SKM-1 treated with dmso at 0.1 percent for 144 hours (cell line): ENCODE results near the gene DNAJA3.

Source experiments
- DNase-seq: peaks from one replicate; lab custom pipeline; 2025; ENCODE audit not compliant: unreplicated experiment; lab: John Stamatoyannopoulos, UW

DNAJA3 gene

GRCh38 chr16:4404967-4405696 lies 20.5 kb upstream of the DNAJA3 start:
- DNase-seq, result no peak

GRCh38 chr16:4407543-4408322 lies 17.9 kb upstream of the DNAJA3 start:
- no peak for DNase-seq

- DNase-seq, result no peak
Observed at GRCh38 chr16:4408323-4408690, 17.4 kb upstream of the DNAJA3 start.

GRCh38 chr16:4409081-4409932 lies 16.4 kb upstream of the DNAJA3 start:
- DNase-seq, result no peak

- DNase-seq, result no peak
Observed at GRCh38 chr16:4410335-4411075, 15.2 kb upstream of the DNAJA3 start.

GRCh38 chr16:4411684-4412083 lies 14.0 kb upstream of the DNAJA3 start:
- no peak for DNase-seq

- DNase-seq, result no peak
Observed at GRCh38 chr16:4412159-4412558, 13.5 kb upstream of the DNAJA3 start.

GRCh38 chr16:4412854-4413253 lies 12.8 kb upstream of the DNAJA3 start:
- DNase-seq, result no peak

GRCh38 chr16:4414187-4414917 lies 11.3 kb upstream of the DNAJA3 start:
- DNase-seq, result no peak

GRCh38 chr16:4415538-4416199 lies 10.0 kb upstream of the DNAJA3 start:
- DNase-seq, result peak; percentile 94

GRCh38 chr16:4416200-4417032 lies 9.3 kb upstream of the DNAJA3 start, which contains the start of gene CORO7:
Gene CORO7 (minus strand): TSS chr16:4416596. CDS start chr16:4416518, 78 bp downstream.
- peak; percentile 91 for DNase-seq

- no peak for DNase-seq
Observed at GRCh38 chr16:4419402-4419959, 6.2 kb upstream of the DNAJA3 start.

- peak; percentile 47 for DNase-seq
Observed at GRCh38 chr16:4420505-4421105, 5.1 kb upstream of the DNAJA3 start.

GRCh38 chr16:4426021-4426684 lies 485 bp downstream of the DNAJA3 start:
- DNase-seq, result no peak

GRCh38 chr16:4426722-4427372 lies 1.2 kb downstream of the DNAJA3 start:
- DNase-seq, result no peak

- DNase-seq, result no peak
Observed at GRCh38 chr16:4428500-4428899, 2.8 kb downstream of the DNAJA3 start.

- no peak for DNase-seq
Observed at GRCh38 chr16:4431023-4431422, 5.4 kb downstream of the DNAJA3 start.
